ENCODE results near the gene MSMB.
A peak's percentile ranks its signal among the peaks of the same experiment; 100 is the strongest.

The MSMB gene

GRCh38 chr10:46031648-46032532 is 14.2 kb downstream of the MSMB start:
- DNase-seq: no peak

GRCh38 chr10:46030091-46030937 is 15.8 kb downstream of the MSMB start, which contains the start of gene NCOA4:
TSS of gene NCOA4 (minus strand) at chr10:46030623. CDS start at chr10:46016680, 13,943 bp downstream.
- DNase-seq: peak; percentile 98

GRCh38 chr10:46029461-46030030 is 16.5 kb downstream of the MSMB start:
- DNase-seq: no peak

GRCh38 chr10:46028584-46029460 is 17.2 kb downstream of the MSMB start:
- DNase-seq: peak; percentile 71

GRCh38 chr10:46026106-46026505 is 20.0 kb downstream of the MSMB start:
- no peak for DNase-seq

- DNase-seq: no peak
Observed at GRCh38 chr10:46025406-46025805, 20.7 kb downstream of the MSMB start.

GRCh38 chr10:46024948-46025347 is 21.1 kb downstream of the MSMB start:
- DNase-seq: no peak

- DNase-seq: peak; percentile 88
Observed at GRCh38 chr10:46022978-46023702, 22.9 kb downstream of the MSMB start.

- DNase-seq: no peak
Observed at GRCh38 chr10:46020344-46020657, 25.8 kb downstream of the MSMB start.

- peak; percentile 17 for DNase-seq
Observed at GRCh38 chr10:46019569-46020343, 26.3 kb downstream of the MSMB start.

GRCh38 chr10:46019177-46019528 is 26.9 kb downstream of the MSMB start:
- DNase-seq: no peak

GRCh38 chr10:46018453-46019176 is 27.5 kb downstream of the MSMB start:
- no peak for DNase-seq

GRCh38 chr10:46017733-46018132 is 28.3 kb downstream of the MSMB start:
- no peak for DNase-seq

GRCh38 chr10:46016811-46017210 is 29.3 kb downstream of the MSMB start:
- DNase-seq: no peak

GRCh38 chr10:46016190-46016589 is 29.9 kb downstream of the MSMB start:
- DNase-seq: no peak

GRCh38 chr10:46014683-46015405 is 31.2 kb downstream of the MSMB start:
- DNase-seq: no peak

- DNase-seq: no peak
Observed at GRCh38 chr10:46014206-46014605, 31.9 kb downstream of the MSMB start.

- DNase-seq: no peak
Observed at GRCh38 chr10:46012746-46013145, 33.3 kb downstream of the MSMB start.

- no peak for DNase-seq
Observed at GRCh38 chr10:46006219-46006618, 39.9 kb downstream of the MSMB start.

- DNase-seq: no peak
Observed at GRCh38 chr10:46005383-46005782, 40.7 kb downstream of the MSMB start.
